Brain pericyte (primary cell): ENCODE results near the gene COA6.
"Not testable (repeated sequence)": the region's sequence is repeated elsewhere in the genome, so short reads cannot be mapped to it uniquely, and the experiment has no call there.

Experiments
- DNase-seq: peaks from one replicate; pipeline ENCODE4 v3.0.0-alpha.2; 2012; ENCODE audit warnings: low read depth, low spot score

The COA6 gene

GRCh38 chr1:234369784-234370183, 3.5 kb upstream of the COA6 start:
- DNase-seq = no peak

- DNase-seq = no peak
These were observed 1.8 kb upstream of the COA6 start for GRCh38 chr1:234371414-234371813.

- DNase-seq = no peak
These were observed 1.1 kb upstream of the COA6 start for GRCh38 chr1:234372011-234372757.

- DNase-seq = no peak
These were observed 651 bp downstream of the COA6 start for GRCh38 chr1:234373959-234374254.

GRCh38 chr1:234375672-234376071, 2.4 kb downstream of the COA6 start:
- no peak for DNase-seq

- not testable (repeated sequence) for DNase-seq
These were observed 6.4 kb downstream of the COA6 start for GRCh38 chr1:234379591-234380109.

GRCh38 chr1:234381699-234382555, 8.7 kb downstream of the COA6 start:
- DNase-seq = no peak

- no peak for DNase-seq
These were observed 12.9 kb downstream of the COA6 start for GRCh38 chr1:234386122-234386521.

GRCh38 chr1:234388094-234388493, 14.8 kb downstream of the COA6 start:
- no peak for DNase-seq

GRCh38 chr1:234393190-234393589, 19.9 kb downstream of the COA6 start:
- DNase-seq = no peak

- no peak for DNase-seq
These were observed 22.0 kb downstream of the COA6 start for GRCh38 chr1:234395297-234395696.

GRCh38 chr1:234396092-234396491, 22.8 kb downstream of the COA6 start:
- no peak for DNase-seq

GRCh38 chr1:234396871-234397270, 23.6 kb downstream of the COA6 start:
- no peak for DNase-seq

- no peak for DNase-seq
These were observed 24.5 kb downstream of the COA6 start for GRCh38 chr1:234397732-234398131.

GRCh38 chr1:234398849-234399381, 25.7 kb downstream of the COA6 start:
- no peak for DNase-seq

- not testable (repeated sequence) for DNase-seq
These were observed 26.3 kb downstream of the COA6 start for GRCh38 chr1:234399515-234399914.

- DNase-seq = no peak
These were observed 27.5 kb downstream of the COA6 start for GRCh38 chr1:234400773-234401172.

- DNase-seq = no peak
These were observed 28.4 kb downstream of the COA6 start for GRCh38 chr1:234401658-234402057.

GRCh38 chr1:234402939-234403338, 29.7 kb downstream of the COA6 start:
- DNase-seq = no peak

GRCh38 chr1:234405676-234406075, 32.4 kb downstream of the COA6 start:
- DNase-seq = no peak

- no peak for DNase-seq
These were observed 33.6 kb downstream of the COA6 start for GRCh38 chr1:234406871-234407270.

GRCh38 chr1:234408757-234409156, 35.5 kb downstream of the COA6 start:
- no peak for DNase-seq

- no peak for DNase-seq
These were observed 36.1 kb downstream of the COA6 start for GRCh38 chr1:234409328-234409727.
